Neural cell (in vitro differentiated cells): ENCODE results near the gene LYAR. TPM values are rescaled to one million over a fixed set of nuclear protein-coding genes. Genes with fewer than 3 reads are reported as not detected.

Source experiments
- polyA plus RNA-seq: library from polyadenylated mRNA; depleted of rRNA; stranded (reverse); fragments of >200 nt; gene quantifications from 2 replicates; pipeline ENCODE4 v1.2.3, GENCODE V29; 2014

LYAR gene
- polyA plus RNA-seq, 1 donor from 2014 or later = 14.7 TPM

Other genes starting within 250 kb of the LYAR start
- 0.16 TPM in 1 of 2 replicates, not detected in the other for gene OTOP1, start 63.2 kb downstream of the LYAR start, polyA plus RNA-seq
- gene TMEM128, start 41.9 kb downstream of the LYAR start, polyA plus RNA-seq = 82.3 and 93.6 TPM in 2 replicates
- gene ZBTB49, start 97 bp upstream of the LYAR start, polyA plus RNA-seq = 16.3 and 16.5 TPM in 2 replicates
- gene NSG1, start 96.9 kb upstream of the LYAR start, polyA plus RNA-seq = 847 and 921 TPM in 2 replicates